ENCODE measurements around the gene C11orf42. TPM values are rescaled to one million over a fixed set of nuclear protein-coding genes. Genes with fewer than 3 reads are reported as not detected.

The C11orf42 gene
- total RNA-seq, 3 donors from 2014 or later (not counting 1 experiment from before 2014, with no cell fraction given): not detected

- Histone ChIP-seq H3K4me1 (ENCODE audit: control insufficient read depth, insufficient read depth, low read length) (peaks cover 2% of the 10 kb centered on the region), H3K4me3 (ENCODE audit: low read length) (no peak overlapping the region), H3K27ac (ENCODE audit: low read length) (no peak overlapping the region), H3K36me3 (ENCODE audit: control insufficient read depth, insufficient read depth, low read length) (peaks cover 65% of the 10 kb centered on the region), H3K9me3 (ENCODE audit: control insufficient read depth, insufficient read depth, low read length) (no peaks in the 10 kb centered on the region), H3K27me3 (ENCODE audit: control insufficient read depth, insufficient read depth, low read length) (no peaks in the 10 kb centered on the region)
- H3K27me3 Mint-ChIP-seq (ENCODE audit: low read depth in 2 of 2): no peaks in the 10 kb centered on the region
- H3K4me1 Mint-ChIP-seq: peaks cover 8 to 17% of the 10 kb centered on the region in 2 donors
- intact Hi-C loops (cut with micrococcal nuclease): no loop called here
- whole genome bisulfite sequencing (ENCODE audit: insufficient coverage): 99% methylated on average over 9 of the region's 9 CpGs
- peak overlapping the region in 1 of 2 donors; percentile 63 for H3K27ac Mint-ChIP-seq
- DNase-seq (no peak), ATAC-seq (no peak)
- peaks cover 11% of the 10 kb centered on the region for H3K36me3 Mint-ChIP-seq
- TF ChIP-seq CTCF (IDR thresholded peaks at IDR 0.05): no peak
- H3K9me3 Mint-ChIP-seq: no peaks in the 10 kb centered on the region
- H3K4me3 Mint-ChIP-seq: no peak overlapping the region
Measured at GRCh38 chr11:6210274-6210955, 5.1 kb downstream of the C11orf42 start.

GRCh38 chr11:6214530-6214929 is 9.2 kb downstream of the C11orf42 start:
- intact Hi-C loops (cut with micrococcal nuclease): no loop called here
- no peak overlapping the region for H3K4me3 ChIP-seq (ENCODE audit: low read length)
- H3K9me3 ChIP-seq (ENCODE audit: control insufficient read depth, insufficient read depth, low read length): no peaks in the 10 kb centered on the region
- no peak overlapping the region for H3K27ac ChIP-seq (ENCODE audit: low read length)
- H3K4me1 Mint-ChIP-seq: peaks cover 0 to under 1% of the 10 kb centered on the region in 2 donors
- H3K36me3 ChIP-seq (ENCODE audit: control insufficient read depth, insufficient read depth, low read length): peaks cover 89% of the 10 kb centered on the region
- ATAC-seq: no peak
- no peak for DNase-seq
- H3K4me3 Mint-ChIP-seq: no peak overlapping the region
- H3K4me1 ChIP-seq (ENCODE audit: control insufficient read depth, insufficient read depth, low read length): no peaks in the 10 kb centered on the region
- no peaks in the 10 kb centered on the region for H3K9me3 Mint-ChIP-seq
- no peaks in the 10 kb centered on the region for H3K27me3 Mint-ChIP-seq (ENCODE audit: low read depth in 2 of 2)
- H3K27me3 ChIP-seq (ENCODE audit: control insufficient read depth, insufficient read depth, low read length): no peaks in the 10 kb centered on the region
- H3K27ac Mint-ChIP-seq: no peak overlapping the region
- no peak for TF ChIP-seq CTCF (IDR thresholded peaks at IDR 0.05)
- H3K36me3 Mint-ChIP-seq: peaks cover 13% of the 10 kb centered on the region
- 97% methylated on average over 10 of the region's 10 CpGs for WGBS (ENCODE audit: insufficient coverage)

- H3K27ac Mint-ChIP-seq: peak overlapping the region in 1 of 2 donors; percentile 15
- H3K36me3 ChIP-seq (ENCODE audit: control insufficient read depth, insufficient read depth, low read length): peaks cover 95% of the 10 kb centered on the region
Measured at GRCh38 chr11:6216501-6216900, 11.1 kb downstream of the C11orf42 start.

More at GRCh38 chr11:6216501-6216900, 11.1 kb downstream of the C11orf42 start:
- Histone ChIP-seq H3K4me1 (ENCODE audit: control insufficient read depth, insufficient read depth, low read length) (no peaks in the 10 kb centered on the region), H3K4me3 (ENCODE audit: low read length) (no peak overlapping the region), H3K9me3 (ENCODE audit: control insufficient read depth, insufficient read depth, low read length) (no peaks in the 10 kb centered on the region), H3K27ac (ENCODE audit: low read length) (no peak overlapping the region), H3K27me3 (ENCODE audit: control insufficient read depth, insufficient read depth, low read length) (no peaks in the 10 kb centered on the region)
- no peaks in the 10 kb centered on the region for H3K9me3 Mint-ChIP-seq
- TF ChIP-seq CTCF (IDR thresholded peaks at IDR 0.05): no peak
- no peak for DNase-seq
- WGBS (ENCODE audit: insufficient coverage): 88% methylated on average over 4 of the region's 4 CpGs
- H3K27me3 Mint-ChIP-seq (ENCODE audit: low read depth in 2 of 2): no peaks in the 10 kb centered on the region
- H3K4me3 Mint-ChIP-seq: no peak overlapping the region
- no peak for ATAC-seq
- intact Hi-C loops (cut with micrococcal nuclease): no loop called here
- peaks cover 22% of the 10 kb centered on the region for H3K36me3 Mint-ChIP-seq
- no peaks in the 10 kb centered on the region for H3K4me1 Mint-ChIP-seq
